Panc1 (cell line): ENCODE results near the gene IFT22. TPM values are rescaled to one million over a fixed set of nuclear protein-coding genes. Genes with fewer than 3 reads are reported as not detected.

Source experiments
- ATAC-seq: fragments of 200-7000 bp; cut with Tn5 transposase; 2 replicates; pipeline ENCODE4 v1.9.1; 2020; ENCODE audit warnings: mild to moderate bottlenecking, moderate library complexity
- BruUV-seq: library from RNA; stranded (reverse); fragments of 400-500 nt; replicated peaks from 2 replicates; lab custom pipeline; 2021; lab: Mats Ljungman, UMichigan
- CTCF ChIA-PET: fragments of 300-600 bp; sonication (Branson Sonifier 250); formaldehyde crosslinking; loops from one replicate; lab custom pipeline; 2022; ENCODE audit warnings: antibody characterized with exemption; lab: Charles Lee
- POLR2A ChIA-PET: fragments of 300-600 bp; sonication (Branson Sonifier 250); formaldehyde crosslinking; loops from one replicate; lab custom pipeline; 2022; ENCODE audit warnings: antibody characterized with exemption; lab: Charles Lee
- DNase-seq: peaks from one replicate; pipeline ENCODE4 v3.0.0-alpha.2; 2010; ENCODE audit warnings: low read depth, low spot score
- H3K27ac ChIP-seq: 2 replicates; pipeline ENCODE4 v1.5.1; 2011; ENCODE audit warnings: mild to moderate bottlenecking, low read length, inconsistent platforms
- H3K27me3 ChIP-seq: fragments of 200-500 bp; sonication (Bioruptor generic); 2 replicates; pipeline ENCODE4 v1.6.0; 2014; ENCODE audit warnings: low read length, inconsistent platforms; ENCODE audit not compliant: control insufficient read depth, insufficient read depth
- H3K36me3 ChIP-seq: fragments of 200-500 bp; sonication (Bioruptor generic); 2 replicates; pipeline ENCODE4 v1.5.1; 2014; ENCODE audit warnings: inconsistent platforms, mild to moderate bottlenecking, low read length, moderate library complexity; ENCODE audit not compliant: control insufficient read depth, insufficient read depth
- H3K4me1 ChIP-seq: 2 replicates; pipeline ENCODE4 v1.5.1; 2011; ENCODE audit warnings: inconsistent platforms, mild to moderate bottlenecking, low read length, moderate library complexity; ENCODE audit not compliant: control insufficient read depth, insufficient read depth
- H3K4me3 ChIP-seq, 2 experiments: 2 replicates each; pipeline ENCODE4 v1.5.1; 2011 to 2012; ENCODE audit warnings: low read depth in 2 of 2, low read length in 2 of 2, mild to moderate bottlenecking in 2 of 2, inconsistent platforms in 1 of 2, moderate library complexity in 1 of 2
- H3K9me3 ChIP-seq: fragments of 200-500 bp; sonication (Bioruptor generic); 2 replicates; pipeline ENCODE4 v1.5.1; 2014; ENCODE audit warnings: low read depth, mild to moderate bottlenecking, inconsistent platforms, low read length, moderate library complexity; ENCODE audit not compliant: control insufficient read depth, insufficient read depth
- POLR2AphosphoS5 ChIP-seq: IDR thresholded peaks from 2 replicates; pipeline ENCODE4 v1.6.1; 2012; ENCODE audit warnings: mild to moderate bottlenecking, low read depth, low read length, moderate library complexity
- SIN3A ChIP-seq: IDR thresholded peaks from 2 replicates; pipeline ENCODE4 v1.6.1; 2012; ENCODE audit warnings: low read depth, mild to moderate bottlenecking, low read length, moderate library complexity, borderline replicate concordance; ENCODE audit not compliant: insufficient read depth
- TCF7L2 ChIP-seq: IDR thresholded peaks from 2 replicates; pipeline ENCODE4 v1.6.1; 2011; ENCODE audit warnings: mild to moderate bottlenecking, low read depth, low read length, inconsistent platforms
- in situ Hi-C: cut with HindIII; loops from 2 replicates; pipeline ENCODE4 v1.10.0; 2016; ENCODE audit warnings: low sequenced_read_pairs, low pct_unique_long_range_greater_than_20kb
- intact Hi-C: fragments of 100-400 bp; cut with micrococcal nuclease; formaldehyde crosslinking; loops from one replicate; pipeline ENCODE4 v1.10.0; 2022; ENCODE audit not compliant: unreplicated experiment
- total RNA-seq: library from RNA; stranded (reverse); gene quantifications from one replicate; pipeline ENCODE4 v1.2.1, GENCODE V29; 2021; ENCODE audit not compliant: unreplicated experiment
- TF ChIP-seq, protein P1 (sequence below): fragments of 450-650 bp; IDR thresholded peaks from 2 replicates; pipeline ENCODE4 v1.5.1; 2017; ENCODE audit warnings: mild to moderate bottlenecking
- TF ChIP-seq, protein P2 (sequence below), 2 experiments: IDR thresholded peaks; 2 replicates each; pipeline ENCODE4 v1.6.1; 2011 to 2012; ENCODE audit warnings: low read depth in 2 of 2, control low read depth in 1 of 2, low read length in 1 of 2, mild to moderate bottlenecking in 1 of 2, moderate library complexity in 1 of 2; ENCODE audit not compliant: insufficient read depth in 1 of 2

Gene IFT22
- total RNA-seq, 1 experiment from 2014 or later, result 42.4 TPM

DNA sequence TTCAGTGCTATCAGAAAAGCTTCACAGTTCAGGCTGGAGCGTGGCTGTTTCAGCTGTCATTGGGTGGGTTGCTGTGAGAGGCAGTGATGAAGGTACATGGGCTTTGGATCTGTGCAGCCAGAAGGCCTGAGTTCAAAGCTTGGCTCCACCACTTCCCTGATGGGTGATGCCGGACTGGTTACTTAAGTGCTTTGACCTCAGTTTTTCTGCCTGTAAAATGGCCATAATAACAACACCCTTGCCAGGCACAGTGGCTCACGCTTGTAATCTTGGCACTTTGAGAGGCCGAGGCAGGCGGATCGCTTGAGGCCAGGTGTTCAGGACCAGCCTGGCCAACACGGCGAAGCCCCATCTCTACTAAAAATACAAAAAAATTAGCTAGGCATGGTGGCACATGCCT is 10.4 kb upstream of the IFT22 start:
- H3K4me1 ChIP-seq, result no peaks in the 10 kb centered on the region
- intact Hi-C loops, result no loop called here
- BruUV-seq, result no TSS peak
- no peak overlapping the region for H3K27ac ChIP-seq
- in situ Hi-C loops, result no loop called here
- TF ChIP-seq, protein P1, sequence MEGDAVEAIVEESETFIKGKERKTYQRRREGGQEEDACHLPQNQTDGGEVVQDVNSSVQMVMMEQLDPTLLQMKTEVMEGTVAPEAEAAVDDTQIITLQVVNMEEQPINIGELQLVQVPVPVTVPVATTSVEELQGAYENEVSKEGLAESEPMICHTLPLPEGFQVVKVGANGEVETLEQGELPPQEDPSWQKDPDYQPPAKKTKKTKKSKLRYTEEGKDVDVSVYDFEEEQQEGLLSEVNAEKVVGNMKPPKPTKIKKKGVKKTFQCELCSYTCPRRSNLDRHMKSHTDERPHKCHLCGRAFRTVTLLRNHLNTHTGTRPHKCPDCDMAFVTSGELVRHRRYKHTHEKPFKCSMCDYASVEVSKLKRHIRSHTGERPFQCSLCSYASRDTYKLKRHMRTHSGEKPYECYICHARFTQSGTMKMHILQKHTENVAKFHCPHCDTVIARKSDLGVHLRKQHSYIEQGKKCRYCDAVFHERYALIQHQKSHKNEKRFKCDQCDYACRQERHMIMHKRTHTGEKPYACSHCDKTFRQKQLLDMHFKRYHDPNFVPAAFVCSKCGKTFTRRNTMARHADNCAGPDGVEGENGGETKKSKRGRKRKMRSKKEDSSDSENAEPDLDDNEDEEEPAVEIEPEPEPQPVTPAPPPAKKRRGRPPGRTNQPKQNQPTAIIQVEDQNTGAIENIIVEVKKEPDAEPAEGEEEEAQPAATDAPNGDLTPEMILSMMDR, result no peak
- TF ChIP-seq, protein P2, sequence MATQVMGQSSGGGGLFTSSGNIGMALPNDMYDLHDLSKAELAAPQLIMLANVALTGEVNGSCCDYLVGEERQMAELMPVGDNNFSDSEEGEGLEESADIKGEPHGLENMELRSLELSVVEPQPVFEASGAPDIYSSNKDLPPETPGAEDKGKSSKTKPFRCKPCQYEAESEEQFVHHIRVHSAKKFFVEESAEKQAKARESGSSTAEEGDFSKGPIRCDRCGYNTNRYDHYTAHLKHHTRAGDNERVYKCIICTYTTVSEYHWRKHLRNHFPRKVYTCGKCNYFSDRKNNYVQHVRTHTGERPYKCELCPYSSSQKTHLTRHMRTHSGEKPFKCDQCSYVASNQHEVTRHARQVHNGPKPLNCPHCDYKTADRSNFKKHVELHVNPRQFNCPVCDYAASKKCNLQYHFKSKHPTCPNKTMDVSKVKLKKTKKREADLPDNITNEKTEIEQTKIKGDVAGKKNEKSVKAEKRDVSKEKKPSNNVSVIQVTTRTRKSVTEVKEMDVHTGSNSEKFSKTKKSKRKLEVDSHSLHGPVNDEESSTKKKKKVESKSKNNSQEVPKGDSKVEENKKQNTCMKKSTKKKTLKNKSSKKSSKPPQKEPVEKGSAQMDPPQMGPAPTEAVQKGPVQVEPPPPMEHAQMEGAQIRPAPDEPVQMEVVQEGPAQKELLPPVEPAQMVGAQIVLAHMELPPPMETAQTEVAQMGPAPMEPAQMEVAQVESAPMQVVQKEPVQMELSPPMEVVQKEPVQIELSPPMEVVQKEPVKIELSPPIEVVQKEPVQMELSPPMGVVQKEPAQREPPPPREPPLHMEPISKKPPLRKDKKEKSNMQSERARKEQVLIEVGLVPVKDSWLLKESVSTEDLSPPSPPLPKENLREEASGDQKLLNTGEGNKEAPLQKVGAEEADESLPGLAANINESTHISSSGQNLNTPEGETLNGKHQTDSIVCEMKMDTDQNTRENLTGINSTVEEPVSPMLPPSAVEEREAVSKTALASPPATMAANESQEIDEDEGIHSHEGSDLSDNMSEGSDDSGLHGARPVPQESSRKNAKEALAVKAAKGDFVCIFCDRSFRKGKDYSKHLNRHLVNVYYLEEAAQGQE (IDR thresholded peaks at IDR 0.05; ENCODE audit: insufficient read depth in 1 of 2, low read depth in 2 of 2, low read length in 1 of 2), result no peak
- TF ChIP-seq TCF7L2 (no peak), POLR2AphosphoS5 (no peak), SIN3A (no peak)
- no peaks in the 10 kb centered on the region for H3K9me3 ChIP-seq
- CTCF ChIA-PET, result no interaction called here
- POLR2A ChIA-PET, result no interaction called here
- H3K36me3 ChIP-seq, result no peaks in the 10 kb centered on the region
- DNase-seq, result no peak
- no peaks in the 10 kb centered on the region for H3K27me3 ChIP-seq
- no peak for ATAC-seq
- no peak overlapping the region for H3K4me3 ChIP-seq

DNA sequence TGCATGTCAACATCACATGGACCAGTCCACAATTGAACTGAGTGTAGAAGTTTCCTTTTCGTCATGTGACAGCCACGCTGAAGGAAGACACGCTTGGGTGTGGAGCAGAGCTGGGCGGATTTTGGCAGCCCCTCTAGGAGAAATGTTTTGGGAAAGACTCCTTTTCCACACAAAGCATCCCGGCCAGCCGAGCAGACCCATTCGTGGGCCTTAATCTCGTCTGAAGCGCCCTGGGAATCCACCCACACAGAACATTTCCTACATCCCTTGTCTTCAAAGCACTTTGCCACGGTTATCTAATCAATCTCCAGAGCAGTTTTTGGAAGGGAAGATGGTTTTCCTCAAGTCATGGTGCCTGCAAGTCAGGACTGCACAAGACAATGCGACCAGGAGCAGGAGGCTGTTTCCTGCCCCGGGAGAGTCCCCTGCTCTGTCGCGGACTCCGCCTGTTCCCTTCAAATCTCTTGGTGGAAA is 8.4 kb upstream of the IFT22 start:
- in situ Hi-C loops (no loop called here), intact Hi-C loops (no loop called here)
- no TSS peak for BruUV-seq
- no peaks in the 10 kb centered on the region for H3K4me1 ChIP-seq
- H3K4me3 ChIP-seq, result no peak overlapping the region
- ChIA-PET CTCF (interaction anchor here (0.7 kb wide), 1 partner anchor 81 kb away, joined by 9 read pairs; no protein-coding TSS in a partner anchor), POLR2A (interaction anchor here (0.6 kb wide), 1 partner anchor 36 kb away, joined by 3 read pairs; no protein-coding TSS in a partner anchor)
- no peaks in the 10 kb centered on the region for H3K27me3 ChIP-seq
- H3K27ac ChIP-seq, result no peak overlapping the region
- no peaks in the 10 kb centered on the region for H3K9me3 ChIP-seq
- TF ChIP-seq, protein P2 (IDR thresholded peaks at IDR 0.05; ENCODE audit: insufficient read depth in 1 of 2, low read depth in 2 of 2, low read length in 1 of 2), result no peak
- TF ChIP-seq POLR2AphosphoS5 (no peak), SIN3A (no peak), TCF7L2 (no peak)
- TF ChIP-seq, protein P1, result no peak
- DNase-seq (no peak), ATAC-seq (no peak)
- H3K36me3 ChIP-seq, result no peaks in the 10 kb centered on the region
